HG02852 (cell line): ENCODE results near the gene TRANK1.
A peak's percentile ranks its signal among the peaks of the same experiment; 100 is the strongest.
"Not testable (repeated sequence)": the region's sequence is repeated elsewhere in the genome, so short reads cannot be mapped to it uniquely, and the experiment has no call there.

ENCODE experiments used
- ATAC-seq: cut with Tn5 transposase; IDR thresholded peaks from one replicate; pipeline ENCODE4 v1.9.1; 2021; ENCODE audit warnings: mild to moderate bottlenecking, moderate library complexity; ENCODE audit not compliant: unreplicated experiment

The TRANK1 gene

DNA sequence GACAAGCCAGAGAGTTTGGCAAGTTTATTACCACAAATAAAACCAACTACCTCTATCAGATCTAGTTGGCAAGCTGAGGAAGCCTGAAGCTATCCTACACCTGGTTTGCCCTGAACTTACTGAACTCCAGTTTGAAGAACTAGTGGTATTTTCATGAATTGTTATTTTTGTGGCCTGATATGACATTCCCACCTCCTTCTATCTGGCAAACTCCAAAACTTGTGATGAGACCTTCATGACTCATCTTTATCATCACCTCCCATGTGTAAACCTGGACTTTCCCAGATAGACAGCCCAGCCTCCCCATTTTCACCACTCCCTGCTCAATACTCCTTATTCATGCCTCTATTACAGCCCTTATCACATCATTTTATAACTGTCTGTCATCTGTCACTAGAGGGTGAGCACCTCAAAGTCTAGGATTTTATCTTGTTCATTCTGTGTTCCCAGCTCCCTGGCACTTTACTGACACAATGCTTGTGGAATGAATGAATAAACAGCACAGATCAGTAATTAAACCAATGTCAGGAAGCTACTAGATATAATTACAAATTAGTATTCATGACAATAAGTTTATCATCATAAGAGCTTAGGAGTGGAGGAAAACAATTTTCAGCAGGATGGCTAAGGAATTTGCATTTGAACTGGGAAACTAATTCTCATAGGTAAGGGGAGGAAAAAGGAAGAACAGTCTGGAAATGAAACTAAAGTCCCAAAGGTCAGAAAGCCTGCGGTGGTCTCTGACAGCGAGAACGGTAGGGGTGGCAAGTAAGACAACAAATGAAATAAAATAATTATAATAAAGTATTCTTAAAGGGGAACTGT lies 13.2 kb upstream of the TRANK1 start:
- ATAC-seq = no peak

DNA sequence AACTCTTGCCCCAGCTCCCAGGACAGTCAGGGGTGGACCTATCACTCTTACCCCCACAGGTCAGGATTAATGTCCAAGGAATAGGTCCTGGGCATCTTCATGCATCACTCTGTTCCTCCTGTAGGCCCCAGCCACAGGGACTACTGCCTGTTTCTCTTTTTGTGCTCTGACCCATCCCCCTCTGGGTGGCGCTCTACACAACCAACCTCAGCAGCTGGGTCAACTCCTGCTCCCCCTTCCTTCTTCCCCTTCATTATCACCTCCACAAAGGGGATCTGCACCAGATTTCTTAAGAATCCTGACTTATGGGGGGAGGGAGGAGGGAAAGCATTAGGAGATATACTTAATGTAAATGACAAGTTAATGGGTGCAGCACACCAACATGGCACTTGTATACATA lies 12.2 kb upstream of the TRANK1 start:
- no peak for ATAC-seq

DNA sequence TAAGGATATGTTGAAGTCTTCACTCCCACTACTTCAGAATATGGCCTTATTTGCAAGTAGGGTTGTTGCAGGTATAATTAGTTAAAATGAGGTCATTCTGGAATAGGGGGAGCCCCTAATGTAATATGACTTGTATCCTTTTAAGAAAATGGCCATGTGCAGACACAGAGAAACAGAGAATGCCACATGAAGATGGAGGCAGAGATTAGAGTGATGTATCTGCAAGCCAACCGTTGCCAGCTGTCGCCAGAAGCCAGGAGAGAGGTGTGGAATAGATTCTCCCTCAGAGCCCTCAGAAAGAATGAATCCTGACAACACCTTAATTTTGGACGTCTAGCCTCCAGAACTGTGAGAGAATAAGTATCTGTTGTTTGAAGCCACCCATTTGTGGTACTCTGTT lies 11.3 kb upstream of the TRANK1 start:
- no peak for ATAC-seq

DNA sequence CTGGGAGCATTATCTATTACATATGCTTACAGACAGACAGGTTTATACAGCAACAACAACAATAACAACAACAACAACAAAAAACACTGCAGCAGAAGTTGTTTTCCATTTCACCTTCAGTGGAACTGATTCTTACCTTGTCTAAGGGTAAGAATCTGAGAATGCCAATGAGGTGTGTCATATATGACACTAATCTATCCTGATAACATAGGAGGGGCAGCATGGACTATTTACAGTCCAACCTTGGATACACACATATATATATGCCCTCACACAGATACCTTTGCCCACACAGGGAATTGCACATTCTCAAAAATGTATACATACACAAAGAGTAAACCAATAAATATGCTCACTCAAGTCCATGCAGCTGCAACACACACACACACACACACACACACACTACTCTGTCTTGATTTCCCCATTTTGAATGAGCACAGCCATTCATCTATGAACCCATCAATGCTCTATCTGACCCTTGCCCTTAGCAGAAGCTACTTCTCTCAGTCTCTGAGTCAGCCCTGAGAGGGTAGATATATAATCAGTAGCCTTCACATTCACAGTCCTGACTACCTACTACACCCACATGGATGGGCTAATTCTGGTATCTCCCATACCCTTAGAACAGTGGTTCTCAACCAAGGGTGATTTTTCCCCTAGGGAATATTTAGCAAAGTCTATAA lies 9.7 kb upstream of the TRANK1 start:
- ATAC-seq = no peak

DNA sequence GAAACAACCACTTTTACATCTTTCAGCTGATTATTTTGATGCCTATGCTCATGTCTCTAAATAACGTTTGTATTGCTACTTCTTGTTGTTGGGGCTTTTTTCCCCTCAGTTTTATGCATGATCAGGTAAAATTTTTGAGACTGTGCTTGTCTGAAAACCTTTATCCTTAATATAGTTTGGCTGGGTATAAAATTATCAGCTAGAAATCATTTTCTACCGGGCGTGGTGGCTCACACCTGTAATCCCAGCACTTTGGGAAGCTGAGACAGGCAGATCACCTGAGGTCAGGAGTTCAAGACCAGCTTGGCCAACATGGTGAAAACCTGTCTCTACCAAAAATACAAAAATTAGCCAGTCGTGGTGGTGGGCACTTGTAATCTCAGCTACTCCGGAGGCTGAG lies 3.0 kb upstream of the TRANK1 start:
- not testable (repeated sequence) for ATAC-seq

DNA sequence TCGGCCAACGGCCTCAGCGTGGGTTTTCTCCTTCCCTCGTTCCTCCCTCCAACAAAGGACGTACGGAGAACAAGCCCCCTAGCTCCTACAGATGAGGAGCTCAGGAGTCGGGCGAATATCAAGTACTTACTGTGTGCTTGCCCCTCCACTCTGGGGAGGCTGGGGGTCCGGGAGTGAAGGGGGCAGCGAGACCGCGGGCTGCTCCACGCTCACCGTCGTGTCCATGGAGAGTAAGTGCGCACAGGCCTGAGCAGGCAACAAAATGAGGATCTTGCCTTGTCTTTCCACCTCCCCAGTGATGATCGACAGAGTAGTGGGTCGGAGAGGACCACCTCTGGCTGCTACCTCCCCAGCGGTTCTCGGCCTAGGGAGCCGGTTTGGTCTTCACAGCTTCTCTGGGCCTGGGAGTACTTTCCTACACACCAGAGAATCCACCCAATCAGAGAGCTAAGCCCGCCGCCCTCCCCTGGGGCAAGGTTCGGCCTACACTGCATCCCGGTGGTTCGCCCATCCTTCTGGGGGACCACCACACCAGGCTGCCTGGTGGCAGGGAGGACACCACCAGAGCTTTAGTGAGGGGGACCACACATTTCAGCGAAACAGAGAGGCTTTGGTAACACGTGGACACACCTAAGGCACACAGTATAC lies 603 bp upstream of the TRANK1 start:
- ATAC-seq = no peak

DNA sequence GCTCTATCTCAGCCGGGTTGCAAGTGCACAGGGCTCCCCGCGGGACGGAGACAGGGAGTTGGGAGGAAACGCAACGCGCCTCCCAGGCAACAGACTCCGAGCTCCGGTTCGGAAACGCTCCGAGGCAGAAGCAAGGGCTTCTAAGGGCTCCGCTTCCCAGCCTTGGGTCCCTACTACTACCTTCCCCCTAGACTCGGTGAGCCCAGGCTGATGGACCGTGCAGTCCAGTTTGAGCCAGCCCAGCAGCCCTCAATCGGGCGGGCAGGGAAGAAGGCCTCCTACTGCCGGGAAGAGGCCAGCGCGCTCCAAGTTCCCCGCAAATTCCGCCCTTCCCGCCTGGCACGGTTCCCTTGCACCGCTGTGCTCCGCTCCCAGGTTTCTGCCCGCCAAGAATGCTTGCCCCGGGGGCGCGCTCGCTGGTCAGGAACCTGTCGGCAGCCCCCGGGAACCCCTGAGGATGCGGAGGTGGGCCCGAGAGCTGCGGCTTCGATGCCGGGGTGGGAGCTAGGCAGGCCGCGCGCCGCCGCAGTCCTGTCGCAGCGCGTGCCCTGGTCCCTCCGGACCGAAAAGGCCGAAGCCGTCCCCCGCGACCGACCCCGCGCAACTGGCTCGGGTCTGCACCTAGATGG lies 728 bp downstream of the TRANK1 start:
- ATAC-seq = peak; percentile 52

DNA sequence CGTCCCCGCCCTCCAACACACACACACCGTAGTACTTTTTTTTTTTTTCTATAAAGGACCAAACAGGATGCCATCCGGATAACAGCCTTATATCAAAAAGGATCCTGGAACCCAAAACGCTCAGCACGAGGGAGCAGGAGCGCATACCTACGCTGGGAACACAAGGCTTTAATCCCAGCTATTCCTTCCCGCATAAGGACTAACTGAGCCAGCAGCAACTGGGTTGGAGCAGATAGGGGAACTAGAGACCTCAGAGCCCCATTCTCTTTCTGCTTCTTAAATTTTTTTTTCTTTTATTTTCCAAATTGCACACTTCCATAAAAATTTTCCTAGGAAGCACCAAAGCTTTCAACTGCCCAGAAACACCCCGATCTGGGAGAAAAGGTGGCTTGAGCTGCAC lies 1.3 kb downstream of the TRANK1 start:
- no peak for ATAC-seq

DNA sequence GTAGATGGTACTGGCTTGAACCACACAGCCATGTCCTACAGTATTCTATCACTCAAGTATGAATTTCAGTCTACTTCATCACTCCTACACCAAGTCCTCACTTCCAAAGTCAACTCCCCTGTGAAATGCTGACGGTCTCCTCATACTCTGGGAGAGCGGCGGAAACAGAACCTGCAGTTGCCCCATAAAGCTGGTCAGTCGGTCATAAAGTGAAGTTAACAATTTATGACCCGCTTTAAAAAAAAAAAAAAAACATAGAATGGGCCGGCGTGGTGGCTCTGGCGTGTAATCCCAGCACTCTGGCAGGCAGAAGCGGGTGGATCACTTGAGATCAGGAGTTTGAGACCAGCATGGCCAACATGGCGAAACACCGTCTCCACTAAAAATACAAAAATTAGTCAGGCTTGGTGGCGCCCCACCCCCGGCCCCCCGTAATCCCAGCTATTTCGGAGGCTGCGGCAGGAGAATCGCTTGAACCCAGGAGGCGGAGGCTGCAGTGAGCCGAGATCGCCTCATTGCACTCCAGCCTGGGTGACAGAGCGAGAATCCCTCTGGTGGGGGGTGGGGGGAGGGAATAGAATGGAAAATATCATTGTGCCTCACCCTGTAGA lies 2.1 kb downstream of the TRANK1 start:
- ATAC-seq = no peak

DNA sequence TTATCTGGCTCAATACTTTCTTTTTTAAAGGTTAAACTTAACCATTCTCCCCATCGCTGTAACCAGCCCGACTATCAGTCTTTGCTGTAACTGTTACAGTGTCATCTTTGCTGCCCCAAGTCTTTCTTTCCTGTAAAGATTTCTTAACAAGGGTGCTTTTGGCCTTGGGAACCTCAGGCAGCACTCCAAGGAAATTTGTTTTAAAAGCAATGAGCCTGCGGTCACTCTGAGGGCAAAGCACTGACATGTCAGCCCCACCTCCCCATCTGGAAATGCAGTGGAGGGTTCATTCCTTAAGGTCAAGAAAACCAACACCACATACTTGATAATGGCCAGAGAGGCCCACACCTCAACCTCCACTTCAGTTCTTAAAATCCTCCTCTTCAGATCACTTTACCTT lies 3.2 kb downstream of the TRANK1 start:
- ATAC-seq = no peak

DNA sequence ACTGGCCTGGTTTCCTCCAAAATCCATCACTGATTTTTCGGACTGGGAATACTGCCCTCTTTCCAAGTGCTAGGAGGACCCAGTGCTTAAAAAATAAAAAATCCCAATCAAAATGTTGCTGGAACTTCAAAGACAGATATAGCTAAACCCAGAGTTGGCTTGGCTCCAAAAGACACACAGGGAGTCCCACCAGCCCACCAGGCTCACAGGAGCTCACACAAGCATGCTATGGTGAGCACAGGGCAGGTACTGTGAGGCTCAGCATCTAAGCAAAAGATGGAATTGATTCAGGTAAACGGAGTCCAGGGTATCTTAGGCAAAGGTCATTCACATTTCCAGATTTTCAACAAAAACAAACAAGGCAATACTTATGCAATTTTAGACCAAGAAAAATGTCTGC lies 3.7 kb downstream of the TRANK1 start:
- ATAC-seq = no peak

DNA sequence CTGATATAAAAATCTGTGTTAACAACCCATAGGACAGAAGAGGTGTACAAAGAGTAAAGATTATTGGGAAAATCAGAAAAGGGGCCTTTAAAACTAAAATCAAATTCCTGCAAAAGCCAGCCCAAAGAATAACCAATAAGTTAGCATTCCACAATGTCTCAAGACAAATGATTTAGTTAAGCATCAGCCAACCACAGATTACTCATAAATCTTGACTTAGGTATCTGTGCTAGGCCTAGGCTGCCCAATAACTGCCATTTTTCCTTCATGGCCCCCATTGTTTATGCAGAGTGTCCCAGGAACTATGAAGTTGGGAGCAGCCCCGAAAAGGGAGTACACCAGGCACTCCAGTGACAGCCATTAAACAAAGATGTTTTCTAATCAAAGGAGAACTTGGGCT lies 7.4 kb downstream of the TRANK1 start:
- ATAC-seq = no peak

DNA sequence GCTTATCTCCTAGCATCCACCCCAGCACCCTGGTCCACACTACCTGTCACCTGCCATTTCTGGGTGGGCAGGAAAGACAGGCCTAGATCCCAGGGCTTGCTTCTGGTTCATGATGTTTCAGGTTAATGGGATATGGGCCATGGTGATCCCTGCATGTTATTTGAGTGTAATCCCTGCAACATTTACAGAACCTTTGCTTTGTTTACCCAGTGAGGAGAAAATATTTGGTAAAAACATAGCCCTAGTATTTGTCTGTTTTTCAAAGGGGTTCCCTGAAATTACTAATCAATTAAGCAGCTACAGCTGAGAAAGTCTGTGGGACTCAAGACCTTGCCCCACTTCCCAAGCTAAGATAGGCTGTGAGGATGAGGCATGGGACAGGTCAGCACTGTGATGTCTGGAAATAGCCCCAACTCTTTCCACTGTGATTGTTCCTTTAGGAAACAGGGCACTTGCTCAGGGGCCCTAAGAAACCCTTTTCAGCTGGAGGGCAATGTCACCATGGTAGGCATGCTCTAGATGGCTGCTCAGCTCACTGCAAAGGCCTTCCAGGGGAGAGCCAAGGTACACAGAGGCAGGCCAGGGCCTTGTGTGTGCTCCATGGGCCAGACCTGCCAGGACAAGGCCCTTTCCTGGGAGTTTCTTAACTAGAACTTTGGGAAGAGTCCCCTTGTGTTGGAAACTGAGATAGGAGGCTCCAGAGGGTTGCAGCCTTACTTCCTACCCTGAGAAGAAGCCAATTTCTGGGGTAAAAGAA lies 11.1 kb downstream of the TRANK1 start:
- ATAC-seq = no peak

DNA sequence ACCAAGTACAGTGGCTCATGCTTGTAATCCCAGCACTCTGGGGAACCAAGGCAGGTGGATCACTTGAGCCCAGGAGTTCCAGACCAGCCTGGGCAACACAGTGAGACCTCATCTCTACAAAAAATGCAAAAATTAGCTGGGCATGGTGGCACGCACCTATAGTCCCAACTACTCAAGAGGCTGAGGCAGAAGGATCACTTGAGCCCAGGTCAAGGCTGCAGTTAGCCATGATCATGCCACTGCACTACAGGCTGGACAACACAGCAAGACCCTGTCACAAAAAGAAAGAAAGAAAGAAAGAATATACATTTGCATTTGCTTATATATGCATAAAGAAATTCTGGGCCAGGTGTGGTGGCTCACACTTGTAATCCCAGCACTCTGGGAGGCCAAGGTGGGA lies 13.4 kb downstream of the TRANK1 start:
- not testable (repeated sequence) for ATAC-seq

DNA sequence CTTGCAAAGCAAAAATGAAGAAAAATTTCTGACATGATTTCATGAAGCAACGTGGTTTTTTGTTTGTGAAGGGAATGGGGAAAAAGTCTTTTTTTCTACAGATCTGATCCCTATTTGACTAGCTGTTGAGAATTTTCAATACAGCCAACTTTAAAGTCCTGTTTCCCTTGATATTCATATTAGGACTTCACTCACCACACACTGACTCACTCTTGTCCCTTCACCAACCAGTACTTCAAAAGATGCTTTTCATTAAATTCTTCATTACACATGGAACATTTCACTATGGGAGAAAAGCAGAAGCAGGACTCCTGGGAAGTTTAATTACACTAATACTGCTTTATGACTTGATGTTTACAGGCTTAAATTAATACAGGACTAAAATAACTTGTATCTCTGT lies 16.6 kb downstream of the TRANK1 start:
- ATAC-seq = no peak

DNA sequence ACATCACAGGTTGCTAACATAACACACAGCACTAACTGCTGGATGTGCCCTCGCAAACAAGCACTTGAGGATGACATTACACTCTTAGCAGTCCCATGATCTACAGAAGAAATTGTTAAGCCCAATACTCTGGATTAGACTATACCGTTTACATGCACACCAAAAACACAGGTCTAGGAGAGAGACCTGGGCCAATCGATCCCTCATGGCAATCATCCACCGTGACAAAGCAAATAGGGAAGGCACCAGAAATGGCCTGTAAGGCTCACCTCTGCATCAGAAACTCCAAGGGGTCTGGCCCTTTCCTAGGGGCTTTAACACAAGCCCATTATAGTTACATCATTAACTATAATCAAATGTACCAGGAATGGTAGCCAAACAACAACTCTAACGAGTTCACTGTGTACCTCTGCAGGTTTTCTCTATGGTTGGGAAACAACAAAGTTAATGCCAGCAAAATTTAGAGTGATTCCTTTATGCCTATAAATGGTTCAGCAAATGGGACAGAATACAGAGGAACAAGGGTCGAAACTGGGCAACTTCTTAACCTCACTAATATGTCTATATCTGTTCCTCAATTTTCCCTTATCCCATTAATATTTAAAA lies 18.5 kb downstream of the TRANK1 start:
- no peak for ATAC-seq

DNA sequence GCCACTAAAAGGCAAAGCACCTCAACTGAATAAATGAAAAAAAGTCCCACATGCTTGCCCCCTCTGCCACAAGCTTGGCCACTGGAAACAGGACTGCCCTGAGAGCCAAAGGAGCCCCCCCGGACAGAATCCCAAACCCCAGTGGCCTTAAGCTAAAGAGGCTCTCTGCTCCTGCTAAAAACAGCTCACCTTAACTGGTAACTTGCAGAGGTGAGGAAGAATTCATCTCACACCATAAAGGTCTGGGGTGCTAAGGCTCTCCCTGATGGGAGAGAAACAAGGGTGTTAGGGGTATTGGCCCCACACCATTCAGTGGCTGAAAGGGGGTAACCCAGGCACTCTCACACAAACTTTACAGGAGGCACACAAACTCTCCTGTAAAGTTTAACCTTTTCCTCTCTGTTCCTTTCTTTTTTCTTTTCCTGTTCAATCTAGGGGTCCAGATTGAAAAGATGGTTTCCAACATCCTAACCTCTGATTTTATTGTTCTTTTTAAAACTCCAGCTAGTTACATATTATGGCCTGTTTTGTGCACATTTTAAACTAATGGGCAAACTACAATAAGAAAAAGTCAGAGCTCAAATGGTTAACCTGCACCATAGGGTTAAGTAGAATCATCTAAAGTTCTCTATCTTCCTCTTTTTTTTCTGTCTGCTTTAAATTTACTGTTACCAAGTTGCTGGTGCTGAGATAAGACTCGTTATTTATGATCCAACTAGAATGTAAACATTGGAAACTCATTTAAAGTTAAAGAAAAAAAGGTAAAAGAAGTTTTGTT lies 19.9 kb downstream of the TRANK1 start:
- ATAC-seq = no peak

DNA sequence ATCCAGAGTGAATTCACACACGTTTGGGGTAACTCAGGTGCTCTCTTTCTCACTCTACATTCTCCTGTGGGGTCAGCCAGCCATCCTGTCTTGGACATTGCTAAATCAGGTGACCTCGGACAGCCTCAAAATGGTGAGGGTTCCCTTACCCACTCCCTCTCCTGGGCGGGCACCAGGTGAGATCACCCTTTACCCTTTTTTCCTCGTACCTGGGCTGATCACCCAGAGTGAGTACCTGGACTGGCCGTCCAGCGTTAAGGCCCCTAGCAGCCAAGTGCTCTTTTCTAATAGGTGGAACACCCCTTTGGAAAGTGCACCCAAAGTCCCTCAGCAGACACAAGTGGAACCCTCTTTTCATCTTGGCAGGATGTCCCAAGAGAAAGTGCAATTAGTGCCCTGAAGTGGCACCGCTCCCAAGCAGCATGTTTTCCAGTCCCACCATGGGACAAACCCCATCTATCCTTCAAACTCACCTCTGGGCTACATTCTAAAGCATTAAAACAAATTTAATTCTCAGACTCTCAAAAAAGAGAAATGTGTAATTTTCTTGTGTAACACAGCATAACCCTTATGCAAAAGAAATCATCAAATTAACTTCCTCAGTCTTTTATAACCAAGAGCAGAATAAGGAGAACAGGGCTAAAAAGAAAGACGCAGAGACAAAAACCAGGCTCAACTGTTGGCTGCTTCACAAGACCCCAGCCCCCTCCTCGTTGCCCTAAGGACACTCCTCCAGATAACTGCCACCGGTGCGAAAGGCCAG lies 20.7 kb downstream of the TRANK1 start:
- ATAC-seq = no peak
